Central memory CD8-positive, alpha-beta T cell (primary cell): Measurements from ENCODE around the gene IL1B.

Source experiments
- ATAC-seq: fragments of 150-1000 bp; cut with Tn5 transposase; replicated peaks from 2 replicates; pipeline ENCODE4 v1.10.0; 2022; ENCODE audit warnings: mild to moderate bottlenecking, moderate FRiP score, moderate number of reproducible peaks; ENCODE audit not compliant: poor library complexity, severe bottlenecking; ENCODE audit errors: extremely low read depth
- DNase-seq, 2 donors: peaks; one replicate each; pipeline ENCODE4 v3.0.0; 2021; ENCODE audit warnings: low spot score in 2 of 2
- H3K27ac Mint-ChIP-seq: one replicate; pipeline ENCODE4 v1.8.0; 2022; ENCODE audit warnings: low read depth, mild to moderate bottlenecking, moderate library complexity, mixed read lengths
- H3K27me3 Mint-ChIP-seq: one replicate; pipeline ENCODE4 v1.8.0; 2022; ENCODE audit warnings: mixed read lengths
- H3K36me3 Mint-ChIP-seq: one replicate; pipeline ENCODE4 v1.8.0; 2022; ENCODE audit warnings: mild to moderate bottlenecking, moderate library complexity, mixed read lengths; ENCODE audit not compliant: insufficient read depth
- H3K4me1 Mint-ChIP-seq: one replicate; pipeline ENCODE4 v1.8.0; 2022; ENCODE audit warnings: mixed read lengths
- H3K4me3 Mint-ChIP-seq: one replicate; pipeline ENCODE4 v1.8.0; 2022; ENCODE audit warnings: mild to moderate bottlenecking, moderate library complexity, mixed read lengths
- H3K9me3 Mint-ChIP-seq: one replicate; pipeline ENCODE4 v1.8.0; 2022; ENCODE audit warnings: mixed read lengths

IL1B gene

DNA sequence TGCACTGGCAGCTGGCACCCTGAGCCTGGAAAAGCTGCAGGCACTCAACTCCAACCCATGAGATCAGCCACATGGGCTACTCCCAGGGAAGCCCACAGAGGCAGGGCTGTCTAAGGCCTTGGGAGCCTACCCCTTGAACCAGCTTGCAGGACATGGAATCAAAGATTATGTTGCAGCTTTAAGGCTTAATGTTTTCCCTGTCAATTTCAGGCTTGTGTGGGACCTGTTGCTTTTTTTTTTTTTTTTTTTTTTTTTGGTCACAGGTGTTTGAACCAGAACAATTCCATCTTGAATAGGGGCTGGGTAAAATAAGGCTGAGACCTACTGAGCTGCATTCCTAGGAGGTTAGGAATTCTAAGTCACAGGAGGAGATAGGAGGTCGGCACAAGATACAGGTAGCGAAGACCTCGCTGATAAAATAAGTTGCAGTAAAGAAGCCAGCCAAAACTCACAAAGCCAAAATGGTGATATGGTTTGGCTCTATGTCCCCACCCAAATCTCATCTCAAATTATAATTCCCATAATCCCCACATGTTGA lies 44.8 kb downstream of the IL1B start:
- peaks cover 5% of the 10 kb centered on the region for H3K4me1 Mint-ChIP-seq
- no peak for DNase-seq
- H3K27me3 Mint-ChIP-seq = no peaks in the 10 kb centered on the region
- no peak overlapping the region for H3K4me3 Mint-ChIP-seq
- no peaks in the 10 kb centered on the region for H3K36me3 Mint-ChIP-seq
- no peak overlapping the region for H3K27ac Mint-ChIP-seq
- H3K9me3 Mint-ChIP-seq = no peaks in the 10 kb centered on the region
- ATAC-seq = no peak

DNA sequence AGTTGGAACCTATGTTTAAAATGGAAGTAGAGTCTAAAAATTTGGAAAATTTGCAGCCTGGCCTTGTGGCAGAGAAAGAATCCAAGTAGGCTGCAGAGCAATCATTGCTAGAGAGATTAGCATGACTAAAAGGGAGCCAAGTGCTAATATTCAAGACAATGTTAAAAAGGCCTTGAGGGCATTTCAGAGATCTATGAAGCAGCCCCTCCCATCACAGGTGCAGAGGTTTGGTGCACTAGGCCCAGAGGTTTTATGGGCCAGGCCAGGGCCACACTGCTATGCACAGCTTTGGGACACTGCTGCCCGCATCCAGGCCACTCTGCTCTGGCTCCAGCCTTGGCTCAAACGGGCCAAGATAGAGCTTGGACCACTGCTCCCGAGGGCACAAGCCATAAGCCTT lies 45.6 kb downstream of the IL1B start:
- Mint-ChIP-seq H3K9me3 (no peaks in the 10 kb centered on the region), H3K27ac (no peak overlapping the region), H3K4me3 (no peak overlapping the region), H3K36me3 (no peaks in the 10 kb centered on the region), H3K27me3 (no peaks in the 10 kb centered on the region), H3K4me1 (peaks cover 5% of the 10 kb centered on the region)
- ATAC-seq (no peak), DNase-seq (no peak)

DNA sequence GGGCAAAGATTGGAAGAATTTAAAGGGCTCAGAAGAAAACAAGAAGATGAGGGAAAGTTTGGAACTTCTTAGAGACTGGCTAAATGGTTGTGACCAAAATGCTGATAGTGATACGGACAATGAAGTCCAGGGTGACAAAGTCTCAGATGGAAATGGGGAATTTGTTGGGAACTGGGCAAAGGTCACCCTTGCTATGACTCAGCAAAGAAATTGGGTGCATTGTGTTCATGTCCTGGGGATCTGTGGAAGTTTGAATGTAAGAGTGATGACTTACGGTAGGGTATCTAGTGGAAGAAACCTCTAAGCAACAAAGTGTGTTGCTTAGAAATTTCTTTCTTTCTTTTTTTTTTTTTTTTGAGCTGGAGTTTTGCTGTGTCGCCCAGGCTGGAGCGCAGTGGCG lies 46.3 kb downstream of the IL1B start:
- DNase-seq = no peak
- H3K27me3 Mint-ChIP-seq = no peaks in the 10 kb centered on the region
- no peaks in the 10 kb centered on the region for H3K9me3 Mint-ChIP-seq
- no peak overlapping the region for H3K27ac Mint-ChIP-seq
- no peak for ATAC-seq
- H3K36me3 Mint-ChIP-seq = no peaks in the 10 kb centered on the region
- H3K4me1 Mint-ChIP-seq = peaks cover 5% of the 10 kb centered on the region
- no peak overlapping the region for H3K4me3 Mint-ChIP-seq

DNA sequence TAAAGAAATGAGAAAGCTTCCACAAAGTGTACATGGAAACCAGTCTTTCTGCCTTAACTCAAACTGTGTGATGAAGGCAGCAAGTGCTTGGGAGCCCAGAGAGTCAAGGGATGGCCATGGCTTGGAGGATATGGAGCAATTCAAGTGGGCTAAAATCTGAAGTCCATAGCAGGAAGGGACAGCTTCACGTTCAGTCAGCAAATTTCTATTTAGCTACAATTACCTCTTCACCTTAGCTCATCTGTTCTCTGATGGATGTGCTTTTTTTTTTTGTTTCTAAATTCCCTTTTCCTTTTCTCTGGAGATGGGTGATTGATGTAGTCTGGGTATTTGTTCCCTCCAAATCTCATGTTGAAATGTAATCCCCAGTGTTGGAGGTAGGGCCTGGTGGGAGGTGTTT lies 47.4 kb downstream of the IL1B start:
- no peak overlapping the region for H3K27ac Mint-ChIP-seq
- H3K27me3 Mint-ChIP-seq = peaks cover 10% of the 10 kb centered on the region

DNA sequence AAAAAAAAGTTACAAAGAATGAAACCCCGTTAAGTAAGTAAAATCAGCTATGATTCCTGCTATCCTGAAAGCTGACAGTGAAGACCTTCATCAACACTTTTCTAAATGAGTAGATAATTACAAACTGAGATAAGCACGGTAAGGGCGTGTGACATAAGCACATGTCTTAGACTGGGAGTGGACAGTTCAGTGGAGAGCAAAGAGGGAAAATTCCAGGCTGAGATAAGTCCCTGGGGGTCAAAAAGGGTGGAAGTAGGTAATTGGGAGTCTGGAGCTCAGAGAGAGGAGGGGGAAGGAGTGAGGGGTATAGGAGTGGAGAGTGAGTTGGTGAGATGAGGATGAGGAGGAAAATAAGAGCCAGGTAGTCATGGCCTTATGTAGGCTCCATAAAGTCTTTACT lies 47.9 kb downstream of the IL1B start:
- peaks cover 16% of the 10 kb centered on the region for H3K27me3 Mint-ChIP-seq
- no peak overlapping the region for H3K4me3 Mint-ChIP-seq
- no peak for DNase-seq
- H3K9me3 Mint-ChIP-seq = no peaks in the 10 kb centered on the region
- H3K27ac Mint-ChIP-seq = no peak overlapping the region
- no peak for ATAC-seq
- peaks cover 4% of the 10 kb centered on the region for H3K4me1 Mint-ChIP-seq
- H3K36me3 Mint-ChIP-seq = no peaks in the 10 kb centered on the region

More for the DNA sequence above, 47.4 kb downstream of the IL1B start:
- DNase-seq (no peak), ATAC-seq (no peak)
- H3K9me3 Mint-ChIP-seq = no peaks in the 10 kb centered on the region
- H3K4me1 Mint-ChIP-seq = peaks cover 5% of the 10 kb centered on the region
- no peaks in the 10 kb centered on the region for H3K36me3 Mint-ChIP-seq
- no peak overlapping the region for H3K4me3 Mint-ChIP-seq

DNA sequence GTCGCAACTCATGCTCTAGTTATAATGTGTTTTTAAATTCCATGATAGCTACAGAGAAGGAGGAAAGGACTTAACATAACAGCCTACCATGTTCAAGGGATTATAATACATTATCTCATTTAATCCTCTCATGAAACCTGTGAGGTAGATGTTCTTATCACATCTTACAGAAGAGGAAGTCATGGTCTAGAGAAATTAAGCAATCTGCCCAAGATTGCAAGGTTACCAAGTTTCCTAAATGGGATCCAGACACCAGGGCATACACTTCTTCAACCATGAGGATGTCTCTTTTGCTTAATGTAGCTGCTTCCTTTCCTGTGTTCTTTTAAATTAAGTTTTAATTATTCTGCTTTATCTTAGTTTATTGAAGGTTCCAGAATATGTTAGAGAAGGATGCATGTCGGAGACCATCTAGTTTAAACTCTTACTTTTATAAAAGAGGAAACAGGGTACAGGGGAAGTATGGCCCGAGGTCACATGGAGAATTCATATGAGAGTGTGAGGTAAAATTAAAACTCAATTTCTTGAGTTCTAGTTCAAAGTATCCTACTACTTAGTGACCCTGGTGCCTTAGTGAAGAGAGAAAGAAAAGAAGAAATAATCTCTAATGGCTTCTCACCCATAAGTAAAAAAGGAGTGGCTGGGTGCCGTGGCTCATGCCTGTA lies 48.7 kb downstream of the IL1B start:
- Mint-ChIP-seq H3K36me3 (no peaks in the 10 kb centered on the region), H3K27me3 (peaks cover 18% of the 10 kb centered on the region), H3K9me3 (no peaks in the 10 kb centered on the region)

DNA sequence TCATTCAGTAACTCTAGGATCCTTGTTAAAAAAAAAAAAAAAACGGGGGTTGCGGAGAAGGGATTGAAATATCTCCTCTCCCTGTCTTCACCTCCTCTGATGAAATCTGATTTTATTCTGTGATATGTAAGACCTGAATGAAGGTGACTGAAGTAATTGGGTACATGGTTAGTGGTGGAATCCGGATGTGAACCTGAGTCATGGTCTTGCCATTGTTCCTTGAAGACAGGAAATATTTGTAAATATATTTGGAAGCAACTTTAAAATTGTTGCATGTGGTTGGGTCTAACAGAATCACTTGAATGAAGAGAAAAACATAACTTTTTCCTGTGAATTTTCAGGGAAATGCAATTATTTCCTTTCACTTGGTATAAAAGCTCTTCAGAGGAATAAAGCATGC lies 49.3 kb downstream of the IL1B start:
- H3K4me3 Mint-ChIP-seq = no peak overlapping the region
- DNase-seq (no peak), ATAC-seq (no peak)
- peaks cover 18% of the 10 kb centered on the region for H3K27me3 Mint-ChIP-seq
- H3K27ac Mint-ChIP-seq = no peak overlapping the region
- H3K36me3 Mint-ChIP-seq = no peaks in the 10 kb centered on the region
- H3K9me3 Mint-ChIP-seq = no peaks in the 10 kb centered on the region
- no peaks in the 10 kb centered on the region for H3K4me1 Mint-ChIP-seq

More for the DNA sequence above, 48.7 kb downstream of the IL1B start:
- DNase-seq = no peak
- no peak overlapping the region for H3K27ac Mint-ChIP-seq
- no peaks in the 10 kb centered on the region for H3K4me1 Mint-ChIP-seq
- no peak for ATAC-seq
- no peak overlapping the region for H3K4me3 Mint-ChIP-seq

DNA sequence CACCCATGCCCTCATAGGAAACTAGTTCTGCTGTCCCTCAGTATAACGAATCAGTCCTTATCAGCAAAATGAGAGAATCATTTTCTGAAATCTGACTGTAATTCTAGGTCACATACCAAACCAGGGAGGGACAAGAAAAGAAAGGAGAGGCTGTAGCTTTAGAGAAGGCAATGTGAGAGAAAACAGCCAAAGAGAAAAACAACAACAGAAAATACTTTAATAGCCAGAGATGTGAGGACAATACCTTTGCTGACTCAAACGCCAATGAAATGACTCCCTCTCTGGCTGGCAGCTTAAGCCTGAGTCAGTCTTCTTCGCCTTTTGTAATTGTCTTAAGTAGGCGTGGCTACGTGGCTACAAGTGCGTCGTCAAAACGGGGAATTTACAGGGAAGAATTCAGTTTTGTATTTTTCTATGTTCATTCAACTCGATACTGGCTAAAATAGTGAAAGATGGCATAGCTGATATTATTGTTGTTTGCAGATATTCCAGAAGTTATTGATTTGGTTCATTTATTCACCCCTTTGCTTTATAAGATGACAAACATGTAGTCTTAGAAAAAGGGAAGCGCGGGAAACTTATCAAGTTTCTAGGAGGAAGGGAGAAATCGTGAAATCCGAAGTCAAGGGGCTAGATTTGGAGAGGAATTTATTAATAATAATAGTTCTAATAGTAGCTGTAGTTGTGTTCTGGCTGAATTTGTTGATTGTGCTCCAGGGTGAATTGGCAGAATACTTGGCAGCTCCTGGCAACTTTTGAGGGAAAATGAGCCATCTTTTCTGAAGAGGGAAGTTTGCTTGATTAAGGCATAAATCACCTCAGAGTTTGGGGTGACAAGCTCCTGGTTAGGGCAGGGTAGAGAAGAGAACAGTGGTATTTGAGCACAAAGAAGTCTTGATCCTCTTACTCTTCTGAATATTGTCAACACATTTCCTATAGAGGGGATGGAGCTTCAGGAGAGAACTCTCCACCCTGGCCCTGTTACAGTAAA lies 52.1 kb downstream of the IL1B start, which contains the start of gene IL1A:
IL1A (minus strand) TSS at position 295 of the 991 bp plus-strand sequence. CDS start 723 bp downstream, outside the sequence.
- no peak for DNase-seq
- H3K27ac Mint-ChIP-seq = no peak within 1 kb of the TSS

DNA sequence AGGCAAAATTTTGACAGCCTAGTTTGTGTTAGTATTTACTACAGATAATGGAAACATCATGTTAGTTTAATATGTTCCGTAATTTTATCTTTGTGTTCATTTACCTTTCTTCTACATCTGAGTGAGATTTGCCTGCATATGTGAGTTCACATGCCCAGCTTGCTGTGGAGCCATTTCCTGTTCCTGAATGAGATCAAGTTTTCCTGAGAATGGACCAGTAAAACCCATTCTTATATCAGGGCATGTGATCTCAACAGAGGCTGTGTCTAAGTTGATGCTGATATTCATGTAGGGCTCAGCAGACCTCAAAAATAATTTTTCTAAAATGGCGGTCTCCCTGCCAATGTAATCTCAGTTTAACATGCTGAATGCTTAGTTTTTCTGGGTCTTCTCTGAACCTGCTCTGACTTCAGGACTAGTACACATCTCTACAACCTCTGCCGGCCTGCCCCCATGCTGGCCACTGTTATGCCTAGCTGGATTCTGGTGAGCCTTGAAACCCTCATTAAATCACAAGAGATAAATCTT lies 53.3 kb downstream of the IL1B start:
- no peaks in the 10 kb centered on the region for H3K36me3 Mint-ChIP-seq
- H3K9me3 Mint-ChIP-seq = no peaks in the 10 kb centered on the region
- H3K27me3 Mint-ChIP-seq = peaks cover 18% of the 10 kb centered on the region
- no peak overlapping the region for H3K27ac Mint-ChIP-seq
- DNase-seq (no peak), ATAC-seq (no peak)
- H3K4me3 Mint-ChIP-seq = no peak overlapping the region
- H3K4me1 Mint-ChIP-seq = no peaks in the 10 kb centered on the region

More for the DNA sequence above, 52.1 kb downstream of the IL1B start, which contains the start of gene IL1A:
- no peak for ATAC-seq
- Mint-ChIP-seq H3K27me3 (peaks cover 18% of the 10 kb centered on the region), H3K4me3 (no peak within 1 kb of the TSS), H3K4me1 (no peaks in the 10 kb centered on the region), H3K9me3 (no peaks in the 10 kb centered on the region), H3K36me3 (no peaks in the 10 kb centered on the region)

DNA sequence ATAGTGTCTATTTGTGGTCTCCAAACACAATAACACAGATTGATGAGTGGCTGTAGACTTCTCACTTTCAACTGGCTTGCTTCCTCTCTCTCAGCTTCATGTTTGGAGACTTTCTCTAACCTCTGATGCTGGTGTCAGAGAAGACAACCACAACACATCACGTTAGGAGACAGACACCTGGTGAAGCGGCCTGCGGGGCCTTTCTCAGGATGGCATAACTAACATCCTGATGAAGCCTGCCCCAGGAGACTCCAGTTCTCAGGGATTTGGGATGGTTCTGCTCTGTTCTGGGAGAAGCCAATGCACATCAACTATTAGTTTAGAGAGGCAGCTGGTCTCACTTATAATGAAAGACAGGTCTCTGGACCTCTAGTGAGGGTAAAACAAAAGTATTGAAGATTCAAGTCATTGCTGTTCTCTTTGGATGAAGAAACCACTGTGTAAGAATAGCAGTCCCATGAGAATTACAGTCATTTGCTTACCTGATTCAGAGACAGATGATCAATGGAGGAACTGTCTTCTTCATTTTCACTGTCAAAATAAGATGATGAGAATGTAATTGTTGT lies 54.3 kb downstream of the IL1B start:
- H3K27ac Mint-ChIP-seq = no peak overlapping the region
- no peak overlapping the region for H3K4me3 Mint-ChIP-seq
- H3K4me1 Mint-ChIP-seq = peaks cover 3% of the 10 kb centered on the region
- H3K9me3 Mint-ChIP-seq = no peaks in the 10 kb centered on the region
- no peak for ATAC-seq
- no peak for DNase-seq
- H3K27me3 Mint-ChIP-seq = peaks cover 18% of the 10 kb centered on the region
- H3K36me3 Mint-ChIP-seq = no peaks in the 10 kb centered on the region
